A549 treated with RU486 at 1 μM for 4 hours (cell line): ENCODE data around the gene GPBP1. TPM values are rescaled to one million over a fixed set of nuclear protein-coding genes. Genes with fewer than 3 reads are reported as not detected.

ENCODE experiments used
- total RNA-seq: library from RNA; stranded (reverse); fragments of 200-300 nt; extraction: Qiagen RNA extraction; gene quantifications from 5 replicates; pipeline ENCODE4 v1.2.3, GENCODE V29; 2022; ENCODE audit warnings: low read depth

Gene GPBP1, protein sequence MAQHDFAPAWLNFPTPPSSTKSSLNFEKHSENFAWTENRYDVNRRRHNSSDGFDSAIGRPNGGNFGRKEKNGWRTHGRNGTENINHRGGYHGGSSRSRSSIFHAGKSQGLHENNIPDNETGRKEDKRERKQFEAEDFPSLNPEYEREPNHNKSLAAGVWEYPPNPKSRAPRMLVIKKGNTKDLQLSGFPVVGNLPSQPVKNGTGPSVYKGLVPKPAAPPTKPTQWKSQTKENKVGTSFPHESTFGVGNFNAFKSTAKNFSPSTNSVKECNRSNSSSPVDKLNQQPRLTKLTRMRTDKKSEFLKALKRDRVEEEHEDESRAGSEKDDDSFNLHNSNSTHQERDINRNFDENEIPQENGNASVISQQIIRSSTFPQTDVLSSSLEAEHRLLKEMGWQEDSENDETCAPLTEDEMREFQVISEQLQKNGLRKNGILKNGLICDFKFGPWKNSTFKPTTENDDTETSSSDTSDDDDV
- 27.3 to 51.2 TPM (median 38.8 TPM) in 5 replicates for total RNA-seq

DNA sequence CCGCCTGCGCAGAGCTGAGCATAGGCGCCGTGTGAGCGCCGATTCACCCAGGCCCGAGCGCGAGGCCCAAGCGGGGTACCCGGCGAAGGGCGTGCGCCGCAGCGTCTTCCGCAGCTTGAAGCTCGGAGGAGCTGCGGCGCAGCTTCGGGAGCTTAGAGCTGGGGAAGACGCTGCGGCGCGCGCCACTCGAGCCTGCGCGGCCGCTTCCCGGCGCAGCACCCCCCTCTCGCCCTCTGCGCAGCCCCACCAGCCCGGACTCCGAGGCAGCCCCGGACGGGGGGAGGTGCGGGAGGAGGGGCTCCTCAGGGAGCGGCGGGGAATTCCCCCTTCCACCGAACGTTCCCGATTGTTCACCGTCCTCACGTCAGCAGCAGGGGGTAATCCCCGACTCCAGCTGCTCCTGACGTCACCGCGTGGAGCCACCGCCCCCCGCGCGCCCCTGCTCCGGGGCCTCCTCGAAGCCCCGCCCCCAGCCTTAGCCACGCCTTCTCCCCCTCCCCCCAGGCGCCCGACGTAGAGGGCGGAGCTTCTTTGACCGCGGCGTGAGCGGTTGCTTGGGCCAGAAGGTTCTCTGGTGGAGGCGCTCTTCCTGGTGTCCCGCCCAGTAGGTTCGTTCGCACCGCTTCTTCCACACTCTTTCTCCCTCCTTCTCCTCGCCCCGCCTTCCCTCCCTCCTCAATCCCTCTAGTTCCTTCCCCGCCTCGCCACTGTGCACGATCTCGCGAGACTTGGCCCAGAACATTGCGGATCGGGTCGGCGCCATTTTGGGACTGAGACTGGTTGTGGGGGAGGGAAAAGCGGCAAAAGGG is at the start of gene GPBP1:
Gene GPBP1 (plus strand): TSS at position 741 of the 809 bp plus-strand sequence. CDS start 40,072 bp downstream, outside the sequence.

Other genes starting within 250 kb of the GPBP1 start
- gene MIER3, start 221.9 kb upstream of the GPBP1 start, total RNA-seq: 8.3 to 18.0 TPM (median 10.0 TPM) in 5 replicates